ENCODE measurements around the gene FAM222B. TPM values are rescaled to one million over a fixed set of nuclear protein-coding genes. Genes with fewer than 3 reads are reported as not detected.

Gene FAM222B
- total and polyA plus RNA-seq, 9 of the 15 experiments (the other 6 are each of a cell fraction or from before 2014, with no cell fraction given), result 4.0 to 34.6 (median 7.5) TPM

DNA sequence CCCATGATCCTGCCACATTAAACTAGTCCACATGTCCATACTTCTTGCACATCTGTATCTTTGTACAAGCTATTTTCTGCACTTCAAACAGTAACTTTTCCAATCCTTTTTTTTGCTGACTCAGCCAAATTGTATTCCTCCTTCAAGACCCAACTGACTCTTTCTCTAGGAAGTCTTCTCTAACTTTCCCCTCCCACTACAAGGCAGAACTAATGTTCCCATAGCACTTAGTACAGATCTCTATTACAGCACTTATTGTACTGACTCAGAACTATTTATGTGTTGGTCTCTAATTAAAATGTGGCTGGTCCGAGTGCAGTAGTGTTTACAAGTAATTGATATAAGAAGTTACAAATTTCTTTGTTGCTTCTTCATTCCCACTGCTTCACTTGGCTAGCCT lies 8.2 kb downstream of the FAM222B start:
- no peaks in the 10 kb centered on the region for H3K9me3 ChIP-seq (replicated peaks; ENCODE audit: control insufficient read depth, insufficient read depth, low read depth, low read length)
- H3K4me2 ChIP-seq (ENCODE audit: insufficient read depth, low read length), result no peak overlapping the region
- H3K27me3 ChIP-seq (ENCODE audit: control insufficient read depth in 2 of 2, insufficient read depth in 2 of 2, low read length in 2 of 2), result no peaks in the 10 kb centered on the region
- WGBS (ENCODE audit: insufficient coverage, low coverage, missing lambda C conversion rate), result 95% methylated on average over 1 of the region's 1 CpG
- no peak overlapping the region for H3K9ac ChIP-seq (ENCODE audit: insufficient read depth in 1 of 2, low read depth in 2 of 2, low read length in 2 of 2)
- peaks cover 8 to 16% of the 10 kb centered on the region in 2 experiments for H3K4me1 ChIP-seq (replicated peaks in 1 of 2; ENCODE audit: control insufficient read depth in 2 of 2, insufficient read depth in 2 of 2, low read length in 2 of 2)
- H3K4me3 ChIP-seq, result no peak overlapping the region
- intact Hi-C loops (cut with micrococcal nuclease) (no loop called here), in situ Hi-C loops (cut with MboI) (no loop called here)
- H3K9me1 ChIP-seq (ENCODE audit: control insufficient read depth, insufficient read depth, low read length), result no peaks in the 10 kb centered on the region
- POLR2A ChIA-PET, result interaction anchor here (1.2 to 2.3 kb wide), 2 partner anchors 9 to 20 kb away, joined by 4 to 6 read pairs; no protein-coding TSS in a partner anchor
- H3K27ac ChIP-seq (ENCODE audit: extremely low read depth, low read depth, low read length), result no peak overlapping the region
- peaks cover 42% of the 10 kb centered on the region for H3K36me3 ChIP-seq (ENCODE audit: control insufficient read depth, insufficient read depth, low read length)
- BruUV-seq (replicated peaks), result no TSS peak
- H4K20me1 ChIP-seq (replicated peaks; ENCODE audit: control insufficient read depth, insufficient read depth, low read length), result no peaks in the 10 kb centered on the region
- ATAC-seq (no peak), DNase-seq (ENCODE audit: extremely low read depth in 1 of 4, low spot score in 3 of 4) (peak in 1 of 4 experiments; percentile 12), FAIRE-seq (no peak)
- H3K79me2 ChIP-seq (ENCODE audit: control insufficient read depth, insufficient read depth, low read length), result peaks cover 94% of the 10 kb centered on the region
- CTCF ChIA-PET (ENCODE audit: low intra/inter-chr PET ratio), result no interaction called here
- H2AFZ ChIP-seq (ENCODE audit: low read depth, low read length), result no peak overlapping the region
- TF ChIP-seq ATF1 (CRISPR knock-in tag; IDR thresholded peaks at IDR 0.05), result no peak
- no peak for TF ChIP-seq ATF1 (tag; IDR thresholded peaks at IDR 0.05)
- no peak for TF ChIP-seq ZNF431 (CRISPR knock-in tag; IDR thresholded peaks at IDR 0.05)
- TF ChIP-seq LCOR (CRISPR knock-in tag; IDR thresholded peaks at IDR 0.05), result no peak
- TF ChIP-seq NFE2 (IDR thresholded peaks at IDR 0.05; ENCODE audit: low read depth), result peak; percentile 21; the same call in 1 of the 2 replicates
- TF ChIP-seq, protein P1, sequence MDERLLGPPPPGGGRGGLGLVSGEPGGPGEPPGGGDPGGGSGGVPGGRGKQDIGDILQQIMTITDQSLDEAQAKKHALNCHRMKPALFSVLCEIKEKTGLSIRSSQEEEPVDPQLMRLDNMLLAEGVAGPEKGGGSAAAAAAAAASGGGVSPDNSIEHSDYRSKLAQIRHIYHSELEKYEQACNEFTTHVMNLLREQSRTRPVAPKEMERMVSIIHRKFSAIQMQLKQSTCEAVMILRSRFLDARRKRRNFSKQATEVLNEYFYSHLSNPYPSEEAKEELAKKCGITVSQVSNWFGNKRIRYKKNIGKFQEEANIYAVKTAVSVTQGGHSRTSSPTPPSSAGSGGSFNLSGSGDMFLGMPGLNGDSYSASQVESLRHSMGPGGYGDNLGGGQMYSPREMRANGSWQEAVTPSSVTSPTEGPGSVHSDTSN (CRISPR knock-in tag; IDR thresholded peaks at IDR 0.05; ENCODE audit: low read depth), result no peak
- TF ChIP-seq, protein P1 (tag; conservative IDR thresholded peaks at IDR 0.05; ENCODE audit: low read depth), result no peak
- peak; percentile 100 for TF ChIP-seq C11orf30 (IDR thresholded peaks at IDR 0.05; ENCODE audit: low read depth)
- TF ChIP-seq, protein P2, sequence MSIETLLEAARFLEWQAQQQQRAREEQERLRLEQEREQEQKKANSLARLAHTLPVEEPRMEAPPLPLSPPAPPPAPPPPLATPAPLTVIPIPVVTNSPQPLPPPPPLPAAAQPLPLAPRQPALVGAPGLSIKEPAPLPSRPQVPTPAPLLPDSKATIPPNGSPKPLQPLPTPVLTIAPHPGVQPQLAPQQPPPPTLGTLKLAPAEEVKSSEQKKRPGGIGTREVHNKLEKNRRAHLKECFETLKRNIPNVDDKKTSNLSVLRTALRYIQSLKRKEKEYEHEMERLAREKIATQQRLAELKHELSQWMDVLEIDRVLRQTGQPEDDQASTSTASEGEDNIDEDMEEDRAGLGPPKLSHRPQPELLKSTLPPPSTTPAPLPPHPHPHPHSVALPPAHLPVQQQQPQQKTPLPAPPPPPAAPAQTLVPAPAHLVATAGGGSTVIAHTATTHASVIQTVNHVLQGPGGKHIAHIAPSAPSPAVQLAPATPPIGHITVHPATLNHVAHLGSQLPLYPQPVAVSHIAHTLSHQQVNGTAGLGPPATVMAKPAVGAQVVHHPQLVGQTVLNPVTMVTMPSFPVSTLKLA (conservative IDR thresholded peaks at IDR 0.05), result 0 out of 4 replicates have a peak, but pooled peaks of 1 of the 2 experiments have one; percentile 11
- TF ChIP-seq MAFG (tag; conservative IDR thresholded peaks at IDR 0.05), result peak; percentile 100
- no peak for TF ChIP-seq TCF3 (CRISPR knock-in tag; IDR thresholded peaks at IDR 0.05)
- no peak for TF ChIP-seq ZC3H8 (IDR thresholded peaks at IDR 0.05)
- no peak for TF ChIP-seq DPF2 (IDR thresholded peaks at IDR 0.05)
- TF ChIP-seq ZNF75A (CRISPR knock-in tag; IDR thresholded peaks at IDR 0.05), result no peak
- TF ChIP-seq SLC30A9 (CRISPR knock-in tag; IDR thresholded peaks at IDR 0.05), result no peak
- peak; percentile 58; the same call in 1 of the 2 replicates for TF ChIP-seq BACH1 (tag; IDR thresholded peaks at IDR 0.05)
- TF ChIP-seq MCM7 (IDR thresholded peaks at IDR 0.05), result no peak
- TF ChIP-seq CSDE1 (IDR thresholded peaks at IDR 0.05), result 0 out of 4 replicates have a peak, but pooled peaks of 1 of the 2 experiments have one; percentile 35
- TF ChIP-seq, protein P3, sequence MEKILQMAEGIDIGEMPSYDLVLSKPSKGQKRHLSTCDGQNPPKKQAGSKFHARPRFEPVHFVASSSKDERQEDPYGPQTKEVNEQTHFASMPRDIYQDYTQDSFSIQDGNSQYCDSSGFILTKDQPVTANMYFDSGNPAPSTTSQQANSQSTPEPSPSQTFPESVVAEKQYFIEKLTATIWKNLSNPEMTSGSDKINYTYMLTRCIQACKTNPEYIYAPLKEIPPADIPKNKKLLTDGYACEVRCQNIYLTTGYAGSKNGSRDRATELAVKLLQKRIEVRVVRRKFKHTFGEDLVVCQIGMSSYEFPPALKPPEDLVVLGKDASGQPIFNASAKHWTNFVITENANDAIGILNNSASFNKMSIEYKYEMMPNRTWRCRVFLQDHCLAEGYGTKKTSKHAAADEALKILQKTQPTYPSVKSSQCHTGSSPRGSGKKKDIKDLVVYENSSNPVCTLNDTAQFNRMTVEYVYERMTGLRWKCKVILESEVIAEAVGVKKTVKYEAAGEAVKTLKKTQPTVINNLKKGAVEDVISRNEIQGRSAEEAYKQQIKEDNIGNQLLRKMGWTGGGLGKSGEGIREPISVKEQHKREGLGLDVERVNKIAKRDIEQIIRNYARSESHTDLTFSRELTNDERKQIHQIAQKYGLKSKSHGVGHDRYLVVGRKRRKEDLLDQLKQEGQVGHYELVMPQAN (IDR thresholded peaks at IDR 0.05; ENCODE audit: borderline replicate concordance), result no peak
- no peak; a peak in 1 of 4 replicates for TF ChIP-seq KDM1A (IDR thresholded peaks at IDR 0.05)

Measured in K562 (cell line).